Right hindlimb (tissue), 1 donor: Measurements from ENCODE around the gene DPP8.
A peak's percentile ranks its signal among the peaks of the same experiment; 100 is the strongest.
"Not testable (repeated sequence)": the region's sequence is repeated elsewhere in the genome, so short reads cannot be mapped to it uniquely, and the experiment has no call there.

Source experiments
- DNase-seq: peaks from one replicate; pipeline ENCODE4 v3.0.0-alpha.2; 2018

DPP8 gene

DNA sequence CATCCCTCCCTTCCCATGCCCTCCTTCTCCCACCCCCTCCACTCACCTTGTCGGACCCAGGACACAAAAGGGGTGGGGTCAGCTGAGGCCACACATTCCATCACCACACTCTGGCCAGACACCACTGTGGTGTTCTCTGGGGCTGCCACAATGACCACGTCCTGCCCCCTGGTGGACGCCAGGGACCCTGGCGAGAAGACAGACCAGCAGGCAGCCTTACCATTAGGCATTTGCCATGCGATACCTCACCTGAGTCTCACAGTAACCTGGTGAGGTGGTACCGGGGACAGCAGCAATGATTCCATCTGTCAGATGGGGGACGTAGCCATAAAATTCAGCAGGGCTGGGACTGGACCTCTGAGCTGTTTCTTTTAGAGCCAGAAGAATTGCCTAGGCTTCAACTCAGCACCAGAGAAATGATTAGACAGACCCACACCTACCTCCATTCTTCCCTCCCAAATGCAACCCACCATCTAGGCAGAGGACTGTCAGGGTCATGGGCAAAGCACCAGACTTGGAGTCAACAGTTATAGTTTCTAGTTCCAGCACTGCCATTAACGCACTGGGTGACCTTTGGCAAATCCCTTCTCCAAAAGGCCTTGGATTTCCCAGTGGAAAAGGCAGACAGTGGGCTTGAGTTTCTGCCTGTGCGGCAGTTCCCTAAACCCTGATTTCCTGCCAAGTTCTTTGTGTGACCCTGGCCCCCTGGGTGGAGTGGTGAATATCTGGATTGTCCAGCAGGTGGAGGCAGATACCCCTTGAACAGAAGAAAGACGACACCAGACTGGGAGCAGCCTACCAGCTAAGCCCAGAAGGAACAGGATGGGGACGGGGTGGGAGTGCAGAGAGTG lies 116.5 kb downstream of the DPP8 start:
- DNase-seq, result peak; percentile 86

DNA sequence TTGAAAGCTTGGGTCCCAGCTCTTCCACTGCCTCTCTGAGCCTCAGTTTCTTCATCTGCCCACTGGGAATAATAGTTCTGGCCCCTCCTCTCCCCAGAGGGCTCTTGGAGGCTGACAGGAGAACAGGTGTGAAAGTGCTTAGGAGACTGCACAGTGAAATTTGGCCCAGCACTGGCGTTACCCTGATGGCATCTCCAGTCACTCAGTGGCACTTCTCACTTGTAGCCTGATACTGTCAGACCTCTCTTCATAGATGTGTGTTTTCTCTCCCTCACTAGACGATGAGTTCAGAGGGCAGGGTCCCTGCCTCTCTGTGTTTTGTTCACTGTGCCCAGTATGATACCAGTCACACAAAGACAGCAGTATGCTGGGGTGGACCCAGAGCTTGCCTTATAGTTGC lies 117.5 kb downstream of the DPP8 start:
- DNase-seq, result no peak

DNA sequence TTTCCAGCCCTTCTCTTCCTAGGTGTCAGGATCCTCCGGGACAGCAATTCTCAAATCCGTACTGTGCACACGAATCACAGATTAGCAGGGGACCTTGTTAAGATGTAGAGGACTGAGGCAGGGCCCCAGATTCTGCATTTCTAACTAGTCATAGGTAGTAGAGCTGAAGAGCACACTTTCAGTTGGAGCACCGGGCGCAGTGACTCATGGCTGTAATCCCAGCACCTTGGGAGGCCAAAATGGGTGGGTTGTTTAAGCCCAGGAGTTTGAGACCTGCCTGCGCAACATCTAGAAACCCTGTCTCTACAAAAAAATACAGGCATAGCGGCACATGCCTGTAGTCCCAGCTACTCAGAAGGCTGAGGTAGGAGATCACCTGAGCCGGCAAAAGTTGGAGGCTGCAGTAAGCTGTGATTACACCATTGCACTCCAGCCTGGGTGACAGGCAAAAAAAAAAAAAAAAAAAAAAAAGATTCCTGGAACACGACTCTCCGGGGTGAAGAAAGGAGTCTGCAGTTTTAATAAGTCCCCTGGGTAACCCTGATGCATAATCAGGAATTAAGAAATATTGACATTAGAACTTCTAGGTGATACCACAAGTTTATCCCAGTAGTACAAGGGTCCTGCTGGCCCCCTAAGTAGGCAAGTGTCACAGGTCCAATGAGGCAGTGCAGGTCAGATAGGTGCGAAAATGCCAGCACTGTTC lies 118.3 kb downstream of the DPP8 start:
- DNase-seq, result no peak

DNA sequence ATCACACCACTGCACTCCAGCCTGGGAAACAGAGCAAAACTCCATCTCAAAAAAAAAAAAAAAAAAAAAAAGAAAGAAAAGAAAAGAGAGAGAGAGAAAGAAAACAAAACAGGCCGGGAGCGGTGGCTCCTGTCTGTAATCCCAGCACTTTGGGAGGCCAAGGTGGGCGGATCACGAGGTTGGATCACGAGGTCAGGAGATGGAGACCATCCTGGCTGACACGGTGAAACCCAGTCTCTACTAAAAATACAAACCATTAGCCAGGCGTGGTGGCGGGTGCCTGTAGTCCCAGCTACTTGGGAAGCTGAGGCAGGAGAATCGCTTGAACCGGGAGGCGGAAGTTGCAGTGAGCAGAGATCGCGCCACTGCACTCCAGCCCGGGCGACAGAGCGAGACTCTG lies 119.0 kb downstream of the DPP8 start:
- DNase-seq, result not testable (repeated sequence)

DNA sequence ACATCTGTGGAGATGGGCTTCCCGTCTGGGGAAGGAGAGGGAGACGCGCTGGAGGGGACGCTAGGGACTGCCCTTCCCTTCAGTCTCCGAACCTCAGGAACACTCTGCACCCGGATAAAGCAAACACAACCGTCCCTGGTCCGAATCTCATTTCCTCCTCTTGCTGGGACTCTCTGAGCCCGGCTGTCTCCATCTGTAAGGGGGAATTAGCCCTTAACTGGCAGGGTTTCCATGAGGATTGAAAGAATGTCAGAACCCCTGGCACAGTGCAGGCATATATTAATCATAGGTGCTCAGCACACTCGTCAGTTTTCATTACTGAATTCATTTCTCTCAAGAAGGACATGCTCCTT lies 120.5 kb downstream of the DPP8 start:
- no peak for DNase-seq

DNA sequence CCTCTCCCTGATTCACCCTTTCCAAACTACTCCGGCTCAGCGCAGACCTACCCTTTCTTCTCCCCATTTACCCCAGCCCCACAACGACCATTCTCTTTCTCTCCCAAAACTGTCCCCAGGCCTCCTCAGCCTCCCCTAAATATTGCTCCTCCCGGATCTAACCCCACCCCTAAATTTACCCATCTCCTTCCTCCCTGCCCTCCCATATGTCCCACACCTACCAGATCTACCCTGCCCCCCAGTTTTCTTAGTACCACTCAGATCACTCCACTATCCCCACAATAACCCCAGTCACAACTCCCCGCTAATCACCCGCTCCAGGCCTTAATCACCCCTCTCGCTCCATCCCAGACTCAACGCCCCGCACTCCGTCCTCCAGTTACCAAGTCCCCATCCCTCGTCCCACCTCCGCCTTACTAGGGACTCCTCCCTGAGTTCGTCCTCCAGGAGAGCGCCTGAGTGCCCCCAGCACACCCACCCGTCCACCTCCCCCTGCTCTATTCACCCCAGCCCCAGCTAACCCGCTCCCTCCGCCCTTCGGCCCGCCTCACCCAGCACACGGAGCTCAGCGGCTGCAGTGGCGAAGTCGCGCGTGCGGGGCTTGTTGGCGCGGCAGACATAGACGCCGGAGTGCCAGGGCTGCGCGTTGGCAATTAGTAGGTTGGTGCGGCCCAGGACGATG lies 121.1 kb downstream of the DPP8 start:
- DNase-seq, result no peak

DNA sequence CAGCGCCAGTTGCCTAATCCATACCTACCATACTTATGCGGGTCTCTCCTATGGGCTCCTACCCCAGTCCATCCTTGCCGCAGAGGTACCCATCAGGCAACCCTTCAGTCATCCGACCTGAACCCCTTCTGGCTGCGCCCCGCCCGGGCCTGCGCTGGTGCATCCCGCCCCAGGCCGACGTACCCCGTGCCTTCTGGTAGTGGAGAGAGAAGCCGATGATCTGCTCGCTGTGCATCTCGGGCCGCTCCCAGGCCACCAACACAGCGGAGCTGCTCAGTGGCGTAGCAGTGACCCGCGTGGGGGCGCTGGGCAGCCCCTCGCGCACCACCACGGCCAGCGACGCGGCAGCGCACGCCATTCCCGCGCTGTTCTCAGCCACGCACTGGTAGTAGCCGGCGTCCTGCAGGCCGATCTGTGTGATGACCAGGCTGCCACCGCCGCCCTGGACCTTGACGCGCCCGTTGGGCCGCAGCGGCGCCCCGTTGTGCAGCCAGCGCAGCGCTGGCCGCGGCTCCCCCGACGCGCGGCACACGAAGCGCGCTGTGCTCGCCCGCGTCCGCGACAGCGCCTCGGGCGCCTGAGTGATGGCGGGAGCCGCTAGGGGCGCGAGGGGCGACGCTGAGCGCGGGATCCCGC lies 121.8 kb downstream of the DPP8 start:
- no peak for DNase-seq

DNA sequence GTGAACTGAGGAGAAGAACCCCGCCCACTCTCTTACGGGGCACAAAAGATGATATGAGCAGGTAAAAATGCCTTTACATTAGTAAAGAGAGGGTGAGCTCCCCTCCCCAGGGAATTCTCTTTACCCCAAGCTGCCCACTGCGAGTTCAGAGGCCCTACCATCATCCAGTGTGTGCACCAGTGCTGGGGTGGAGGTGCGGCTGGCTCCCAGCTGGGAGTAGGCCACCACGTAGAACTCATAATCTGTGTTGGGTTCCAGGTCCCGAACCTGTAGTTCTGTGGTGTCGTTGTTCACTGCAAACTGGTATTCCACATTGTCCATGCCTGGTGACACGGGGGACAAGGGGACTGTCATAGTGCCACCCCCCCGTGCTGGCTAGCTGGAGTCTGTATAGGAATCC lies 122.6 kb downstream of the DPP8 start:
- DNase-seq, result no peak

DNA sequence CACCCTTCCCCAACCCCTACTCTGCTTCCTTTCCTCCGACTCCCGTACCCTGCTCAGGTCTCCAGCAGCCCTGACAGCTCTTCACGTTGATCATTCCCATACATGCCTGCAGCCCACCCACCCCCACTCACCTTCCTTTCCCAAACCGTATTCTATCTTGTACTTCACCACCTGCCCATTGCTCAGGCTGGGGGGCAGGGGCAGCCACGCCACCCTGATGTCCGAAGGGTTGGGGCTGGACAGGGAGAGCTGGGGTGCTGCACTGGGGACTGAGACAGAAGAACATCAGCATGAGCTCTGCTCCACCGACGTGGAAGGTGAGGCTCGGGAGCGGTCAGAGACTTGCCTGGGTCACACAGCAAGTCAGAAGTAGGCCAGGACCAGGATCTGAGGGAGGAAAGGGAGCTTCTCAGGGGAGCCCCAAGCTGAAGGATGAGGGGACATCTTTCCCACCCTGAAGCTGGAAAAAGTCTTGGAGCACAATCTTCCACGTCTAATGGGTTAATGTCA lies 123.2 kb downstream of the DPP8 start:
- no peak for DNase-seq

DNA sequence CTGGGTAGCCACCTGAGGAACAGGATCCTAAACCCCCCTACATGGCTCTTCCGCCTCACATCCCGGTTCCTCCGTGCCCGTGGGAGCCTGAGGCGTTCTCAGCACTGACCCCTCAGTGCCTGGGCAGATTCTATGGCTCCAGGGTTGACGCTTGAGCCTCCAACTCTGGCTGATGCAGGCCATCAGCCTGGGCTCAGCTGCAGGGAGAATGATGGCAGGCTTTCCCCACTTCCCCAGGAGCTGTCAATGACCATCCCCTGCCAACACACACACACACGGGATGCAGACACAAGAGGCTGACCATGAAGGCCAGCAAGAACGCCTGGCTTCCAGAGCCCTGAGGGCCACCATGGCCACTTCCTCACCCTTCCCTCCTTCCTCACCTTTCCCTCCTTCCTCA lies 123.9 kb downstream of the DPP8 start:
- no peak for DNase-seq

DNA sequence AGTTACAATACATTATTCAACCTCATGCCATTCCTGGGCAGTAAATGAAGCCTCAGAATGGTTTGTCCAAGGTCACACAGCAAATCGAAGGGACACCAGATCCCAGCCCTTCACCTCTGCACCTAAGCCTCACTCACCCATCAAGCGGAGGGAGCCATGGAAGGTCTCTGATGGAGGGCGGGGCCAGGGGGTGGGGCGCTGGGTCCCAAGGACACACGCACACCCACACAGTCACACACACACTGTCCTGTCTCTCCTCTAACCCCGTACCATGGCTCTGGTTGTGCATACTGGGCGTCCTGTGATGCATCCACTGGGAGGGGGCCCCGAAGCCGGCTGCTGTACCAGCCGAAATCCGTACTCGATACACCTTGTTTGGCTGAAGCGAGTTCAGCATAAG lies 124.4 kb downstream of the DPP8 start:
- DNase-seq, result no peak
